Smooth muscle cell (in vitro differentiated cells): ENCODE measurements around the gene KIZ. TPM values are rescaled to one million over a fixed set of nuclear protein-coding genes. Genes with fewer than 3 reads are reported as not detected.

Experiments used
- DNase-seq: peaks from one replicate; lab custom pipeline; 2025; ENCODE audit not compliant: unreplicated experiment; lab: John Stamatoyannopoulos, UW
- H2AFZ ChIP-seq: fragments of 200-600 bp; sonication (generic); 2 replicates; pipeline ENCODE4 v1.6.0; 2016; ENCODE audit warnings: antibody characterized with exemption, low read depth, mild to moderate bottlenecking
- H3F3A ChIP-seq: fragments of 200-600 bp; sonication (generic); 2 replicates; pipeline ENCODE4 v1.6.0; 2017; ENCODE audit warnings: antibody characterized with exemption, low read depth
- H3K27ac ChIP-seq: fragments of 200-600 bp; sonication (generic); 2 replicates; pipeline ENCODE4 v1.5.1; 2016; ENCODE audit warnings: low read depth, mild to moderate bottlenecking
- H3K27me3 ChIP-seq: fragments of 200-600 bp; sonication (generic); 2 replicates; pipeline ENCODE4 v1.6.1; 2016; ENCODE audit warnings: low read depth, mild to moderate bottlenecking
- H3K36me3 ChIP-seq: fragments of 200-600 bp; sonication (generic); 2 replicates; pipeline ENCODE4 v1.5.1; 2016; ENCODE audit warnings: low read depth
- H3K4me1 ChIP-seq: fragments of 200-600 bp; sonication (generic); 2 replicates; pipeline ENCODE4 v1.5.1; 2016; ENCODE audit warnings: low read depth
- H3K4me2 ChIP-seq: fragments of 200-600 bp; sonication (generic); 2 replicates; pipeline ENCODE4 v1.6.0; 2016; ENCODE audit warnings: mild to moderate bottlenecking
- H3K4me3 ChIP-seq: fragments of 200-600 bp; sonication (generic); 2 replicates; pipeline ENCODE4 v1.5.1; 2016; ENCODE audit warnings: mild to moderate bottlenecking
- H3K79me2 ChIP-seq: fragments of 200-600 bp; sonication (generic); 2 replicates; pipeline ENCODE4 v1.6.0; 2016; ENCODE audit warnings: low read depth, mild to moderate bottlenecking
- H3K9ac ChIP-seq: fragments of 200-600 bp; sonication (generic); 2 replicates; pipeline ENCODE4 v1.6.0; 2016; ENCODE audit warnings: low read depth
- H3K9me3 ChIP-seq: fragments of 200-600 bp; sonication (generic); replicated peaks from 2 replicates; pipeline ENCODE4 v1.5.1; 2016; ENCODE audit warnings: low read depth
- H4K20me1 ChIP-seq: fragments of 200-600 bp; sonication (generic); 2 replicates; pipeline ENCODE4 v1.6.0; 2016; ENCODE audit warnings: low read depth
- WGBS: methylation state at CpG from one replicate; pipeline ENCODE4 v1.1.7; 2016; ENCODE audit warnings: low lambda C conversion rate; 5-methylcytosine and 5-hydroxymethylcytosine counted together
- polyA plus RNA-seq: library from polyadenylated mRNA; unstranded; fragments of >200 nt; fragmentation: Nextera tagmentation; extraction: Ambion mirVana; gene quantifications from 2 replicates; pipeline ENCODE4 v1.2.1, GENCODE V29; 2016
- total RNA-seq: library from RNA; depleted of rRNA; stranded (reverse); fragments of >200 nt; gene quantifications from 2 replicates; pipeline ENCODE4 v1.2.3, GENCODE V29; 2014
- TF ChIP-seq, protein P1 (sequence below): fragments of 200-600 bp; sonication (generic); IDR thresholded peaks from 2 replicates; pipeline ENCODE4 v1.5.1; 2017; ENCODE audit warnings: borderline replicate concordance, mild to moderate bottlenecking, antibody characterized with exemption; ENCODE audit not compliant: insufficient read depth, poor library complexity, severe bottlenecking

The KIZ gene
- total and polyA plus RNA-seq, 2 experiments from 2014 or later = 19.2 to 20.9 TPM

DNA sequence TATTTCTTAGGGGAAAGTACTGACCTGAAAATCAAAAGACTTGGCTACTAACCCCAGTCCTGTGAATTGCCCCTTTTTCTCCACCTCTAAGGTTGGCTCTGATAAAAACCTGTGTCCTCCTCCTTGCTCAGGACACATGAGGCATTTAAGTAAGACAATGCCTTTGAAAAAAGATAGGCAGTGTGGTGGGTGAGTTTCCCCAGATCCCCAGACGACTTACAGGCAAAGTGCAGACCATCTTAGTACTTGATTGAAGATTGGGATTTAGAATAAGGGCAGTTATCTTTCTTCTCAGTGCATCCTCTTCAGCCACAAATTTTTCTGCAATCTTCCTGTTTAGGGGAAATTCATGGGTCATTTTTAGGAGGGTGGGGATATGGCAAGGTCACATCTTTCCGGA lies 87.8 kb downstream of the KIZ start:
- H3K27me3 ChIP-seq = no peaks in the 10 kb centered on the region
- H2AFZ ChIP-seq = no peak overlapping the region
- 72% methylated on average over 2 of the region's 2 CpGs for WGBS
- no peak for DNase-seq
- H3K9ac ChIP-seq = no peak overlapping the region
- H3F3A ChIP-seq = no peaks in the 10 kb centered on the region
- no peak overlapping the region for H3K4me2 ChIP-seq
- no peak overlapping the region for H3K4me3 ChIP-seq
- no peaks in the 10 kb centered on the region for H4K20me1 ChIP-seq
- H3K27ac ChIP-seq = no peak overlapping the region
- H3K36me3 ChIP-seq = no peaks in the 10 kb centered on the region
- no peaks in the 10 kb centered on the region for H3K79me2 ChIP-seq
- TF ChIP-seq, protein P1, sequence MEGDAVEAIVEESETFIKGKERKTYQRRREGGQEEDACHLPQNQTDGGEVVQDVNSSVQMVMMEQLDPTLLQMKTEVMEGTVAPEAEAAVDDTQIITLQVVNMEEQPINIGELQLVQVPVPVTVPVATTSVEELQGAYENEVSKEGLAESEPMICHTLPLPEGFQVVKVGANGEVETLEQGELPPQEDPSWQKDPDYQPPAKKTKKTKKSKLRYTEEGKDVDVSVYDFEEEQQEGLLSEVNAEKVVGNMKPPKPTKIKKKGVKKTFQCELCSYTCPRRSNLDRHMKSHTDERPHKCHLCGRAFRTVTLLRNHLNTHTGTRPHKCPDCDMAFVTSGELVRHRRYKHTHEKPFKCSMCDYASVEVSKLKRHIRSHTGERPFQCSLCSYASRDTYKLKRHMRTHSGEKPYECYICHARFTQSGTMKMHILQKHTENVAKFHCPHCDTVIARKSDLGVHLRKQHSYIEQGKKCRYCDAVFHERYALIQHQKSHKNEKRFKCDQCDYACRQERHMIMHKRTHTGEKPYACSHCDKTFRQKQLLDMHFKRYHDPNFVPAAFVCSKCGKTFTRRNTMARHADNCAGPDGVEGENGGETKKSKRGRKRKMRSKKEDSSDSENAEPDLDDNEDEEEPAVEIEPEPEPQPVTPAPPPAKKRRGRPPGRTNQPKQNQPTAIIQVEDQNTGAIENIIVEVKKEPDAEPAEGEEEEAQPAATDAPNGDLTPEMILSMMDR = no peak
- H3K9me3 ChIP-seq = no peaks in the 10 kb centered on the region
- peaks cover 19% of the 10 kb centered on the region for H3K4me1 ChIP-seq

DNA sequence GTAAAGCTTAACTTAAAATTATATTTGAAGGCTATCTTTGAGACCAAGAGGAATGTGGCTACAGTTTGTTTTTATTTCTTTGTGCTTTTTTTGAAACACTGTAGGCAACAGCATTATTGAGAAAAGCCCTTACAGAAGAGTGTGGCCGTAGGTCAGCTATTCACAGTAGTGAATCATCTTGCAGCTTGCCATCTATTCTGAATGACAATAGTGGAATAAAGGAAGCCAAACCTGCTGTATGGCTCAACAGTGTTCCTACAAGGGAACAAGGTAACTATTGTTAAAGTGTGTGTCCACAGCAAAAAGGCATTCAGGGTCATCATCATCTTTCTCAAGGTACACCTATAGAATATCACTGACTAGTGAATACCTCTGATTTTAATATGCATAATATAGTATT lies 88.5 kb downstream of the KIZ start:
- DNase-seq = no peak
- TF ChIP-seq, protein P1 = no peak
- no peak overlapping the region for H2AFZ ChIP-seq
- no peak overlapping the region for H3K9ac ChIP-seq
- H3K79me2 ChIP-seq = no peaks in the 10 kb centered on the region
- no peaks in the 10 kb centered on the region for H3F3A ChIP-seq
- H3K27ac ChIP-seq = no peak overlapping the region
- no peak overlapping the region for H3K4me2 ChIP-seq
- H3K27me3 ChIP-seq = no peaks in the 10 kb centered on the region
- H3K36me3 ChIP-seq = no peaks in the 10 kb centered on the region
- WGBS = 59% methylated on average over 1 of the region's 1 CpG
- H4K20me1 ChIP-seq = no peaks in the 10 kb centered on the region
- no peak overlapping the region for H3K4me3 ChIP-seq
- H3K9me3 ChIP-seq = no peaks in the 10 kb centered on the region
- H3K4me1 ChIP-seq = peaks cover 18% of the 10 kb centered on the region

DNA sequence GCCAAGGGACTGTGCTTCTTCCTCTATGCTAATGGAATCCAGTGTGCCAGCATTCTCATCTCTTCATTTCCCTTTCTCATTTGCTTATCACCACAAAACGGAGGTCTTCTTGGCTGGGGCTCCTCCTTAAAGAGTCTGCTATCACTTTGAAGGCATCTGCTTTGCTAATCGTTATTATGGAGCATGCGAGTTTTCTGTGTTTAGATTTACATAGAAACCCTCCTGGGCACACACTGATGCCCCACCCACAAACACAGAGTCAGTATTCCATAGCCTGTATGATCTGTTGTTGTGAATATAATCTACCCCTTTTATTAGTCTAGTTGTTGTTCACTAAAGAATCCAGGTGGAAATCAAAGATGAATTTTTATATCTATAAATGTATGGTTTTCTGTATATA lies 93.8 kb downstream of the KIZ start:
- Histone ChIP-seq H3F3A (no peaks in the 10 kb centered on the region), H3K4me3 (no peak overlapping the region), H3K4me2 (no peak overlapping the region), H3K79me2 (no peaks in the 10 kb centered on the region), H3K27me3 (no peaks in the 10 kb centered on the region), H3K9ac (no peak overlapping the region), H3K36me3 (no peaks in the 10 kb centered on the region), H2AFZ (no peak overlapping the region), H3K27ac (no peak overlapping the region), H4K20me1 (no peaks in the 10 kb centered on the region), H3K9me3 (no peaks in the 10 kb centered on the region), H3K4me1 (peaks cover 42% of the 10 kb centered on the region)
- TF ChIP-seq, protein P1 = no peak
- 74% methylated on average over 3 of the region's 3 CpGs for WGBS
- DNase-seq = no peak

DNA sequence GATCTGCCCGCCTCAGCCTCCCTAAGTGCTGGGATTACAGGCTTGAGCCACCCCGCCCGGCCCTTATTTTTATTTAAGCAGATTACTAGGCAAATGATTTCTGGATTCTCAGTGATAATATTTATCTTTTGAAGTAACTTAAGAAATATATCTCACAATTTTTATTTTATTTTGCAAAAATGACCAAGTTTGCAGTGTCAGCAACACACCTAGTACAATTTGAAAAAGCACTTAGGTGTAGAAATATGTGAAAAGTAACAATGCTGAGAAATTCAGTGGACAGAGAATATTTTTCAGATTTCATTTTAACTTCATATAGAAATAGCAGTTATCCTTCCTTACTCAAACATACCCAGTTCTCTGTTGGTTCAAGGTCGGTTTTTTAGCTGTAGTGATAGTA lies 98.3 kb downstream of the KIZ start:
- Histone ChIP-seq H2AFZ (no peak overlapping the region), H3K4me1 (peaks cover 39% of the 10 kb centered on the region), H3F3A (no peaks in the 10 kb centered on the region), H3K27me3 (no peaks in the 10 kb centered on the region), H3K27ac (no peak overlapping the region), H3K79me2 (no peaks in the 10 kb centered on the region), H3K9ac (no peak overlapping the region), H4K20me1 (no peaks in the 10 kb centered on the region), H3K9me3 (no peaks in the 10 kb centered on the region), H3K4me3 (no peak overlapping the region), H3K36me3 (no peaks in the 10 kb centered on the region), H3K4me2 (no peak overlapping the region)
- no peak for DNase-seq
- whole genome bisulfite sequencing = 86% methylated on average over 4 of the region's 4 CpGs
- TF ChIP-seq, protein P1 = no peak
